Keratinocyte (primary cell): Measurements from ENCODE around the gene LNPEP. TPM values are rescaled to one million over a fixed set of nuclear protein-coding genes. Genes with fewer than 3 reads are reported as not detected.

Experiments
- DNase-seq: peaks from one replicate; pipeline ENCODE4 v3.0.0-alpha.2; 2011; ENCODE audit warnings: low read depth, missing footprints, low spot score
- FAIRE-seq: peaks from 2 replicates; lab custom pipeline; 2011; peaks lifted over from hg19 to GRCh38; lab: Jason Lieb, UNC
- H2AFZ ChIP-seq: 2 replicates; pipeline ENCODE4 v1.6.0; 2012; ENCODE audit warnings: low read length, control low read depth, inconsistent platforms; ENCODE audit not compliant: control insufficient read depth
- H3K27ac ChIP-seq: 2 replicates; pipeline ENCODE4 v1.5.1; 2011; ENCODE audit warnings: low read length; ENCODE audit not compliant: control insufficient read depth, insufficient read depth
- H3K27me3 ChIP-seq: 3 replicates; pipeline ENCODE4 v1.6.0; 2011; ENCODE audit warnings: low read length; ENCODE audit not compliant: control insufficient read depth, insufficient read depth; ENCODE audit errors: extremely low read depth
- H3K36me3 ChIP-seq, 2 experiments: 2 replicates in 1 of 2; 3 replicates in 1 of 2; pipeline ENCODE4 v1.5.1; 2011; ENCODE audit warnings: low read length in 2 of 2, mild to moderate bottlenecking in 1 of 2; ENCODE audit not compliant: control insufficient read depth in 2 of 2, insufficient read depth in 2 of 2; ENCODE audit errors: extremely low read depth in 1 of 2
- H3K4me1 ChIP-seq: 3 replicates; pipeline ENCODE4 v1.5.1; 2011; ENCODE audit warnings: low read length; ENCODE audit not compliant: control insufficient read depth, insufficient read depth; ENCODE audit errors: extremely low read depth
- H3K4me2 ChIP-seq: 3 replicates; pipeline ENCODE4 v1.6.0; 2011; ENCODE audit warnings: low read depth, low read length; ENCODE audit not compliant: control insufficient read depth, insufficient read depth; ENCODE audit errors: extremely low read depth
- H3K4me3 ChIP-seq, 3 experiments: fragments of 200-600 bp in 1 of 3; sonication (generic) in 1 of 3; 2 replicates in 2 of 3; 3 replicates in 1 of 3; pipeline ENCODE4 v1.5.1; 2011 to 2016; ENCODE audit warnings: low read length in 3 of 3, mild to moderate bottlenecking in 3 of 3, control low read depth in 2 of 3, inconsistent platforms in 1 of 3, low read depth in 1 of 3, mixed read lengths in 1 of 3, mixed run types in 1 of 3, moderate library complexity in 1 of 3; ENCODE audit not compliant: control insufficient read depth in 2 of 3, insufficient read depth in 2 of 3; ENCODE audit errors: extremely low read depth in 1 of 3
- H3K79me2 ChIP-seq: 2 replicates; pipeline ENCODE4 v1.6.0; 2012; ENCODE audit warnings: low read length; ENCODE audit not compliant: control insufficient read depth, insufficient read depth
- H3K9ac ChIP-seq: 3 replicates; pipeline ENCODE4 v1.6.0; 2011; ENCODE audit warnings: low read length; ENCODE audit not compliant: control insufficient read depth, insufficient read depth; ENCODE audit errors: extremely low read depth
- H3K9me1 ChIP-seq: 3 replicates; pipeline ENCODE4 v1.6.0; 2011; ENCODE audit warnings: low read length; ENCODE audit not compliant: control insufficient read depth, insufficient read depth; ENCODE audit errors: extremely low read depth
- H3K9me3 ChIP-seq: 2 replicates; pipeline ENCODE4 v1.5.1; 2012; ENCODE audit warnings: low read depth, low read length; ENCODE audit not compliant: control insufficient read depth
- H4K20me1 ChIP-seq: 3 replicates; pipeline ENCODE4 v1.6.0; 2011; ENCODE audit warnings: low read length; ENCODE audit not compliant: control insufficient read depth, insufficient read depth; ENCODE audit errors: extremely low read depth
- EZH2 ChIP-seq: IDR thresholded peaks from one replicate; pipeline ENCODE4 v1.6.1; 2012; ENCODE audit warnings: inconsistent platforms, mild to moderate bottlenecking, low read length, moderate library complexity
- dilution Hi-C: fragments of 300-500 bp; cut with MboI; formaldehyde crosslinking; loops from one replicate; pipeline ENCODE4 v1.7.0; 2020; ENCODE audit warnings: low sequenced_read_pairs; ENCODE audit not compliant: extremely low pct_ligation_motif_present
- polyA plus RNA-seq, 5 experiments: library from polyadenylated mRNA; depleted of rRNA in 3 of 5; stranded (reverse) in 3 of 5; stranded (forward) in 1 of 5; unstranded in 1 of 5; fragments of >200 nt; gene quantifications; 1 replicate in 1 of 5; 2 replicates in 3 of 5; 3 replicates in 1 of 5; pipeline versions ENCODE4 v1.2.1 to v1.2.3, GENCODE V29; 2011 to 2012; ENCODE audit warnings: missing spikeins in 2 of 5, low read depth in 1 of 5, low replicate concordance in 1 of 5
- TF ChIP-seq, protein P1 (sequence below), 3 experiments: IDR thresholded peaks in 1 of 3; conservative IDR thresholded peaks in 1 of 3; optimal IDR thresholded peaks in 1 of 3; 2 replicates in 2 of 3; 3 replicates in 1 of 3; pipeline versions ENCODE3 to v1.5.1; 2011; ENCODE audit warnings: low read length in 3 of 3, mild to moderate bottlenecking in 3 of 3, moderate library complexity in 2 of 3, control low read depth in 1 of 3, inconsistent platforms in 1 of 3; ENCODE audit not compliant: insufficient read depth in 2 of 3; ENCODE audit errors: extremely low read depth in 1 of 3

Gene LNPEP
- polyA plus RNA-seq, 1 donor (not counting 4 experiments of a cell fraction or from before 2014, with no cell fraction given): 26.6 TPM

DNA sequence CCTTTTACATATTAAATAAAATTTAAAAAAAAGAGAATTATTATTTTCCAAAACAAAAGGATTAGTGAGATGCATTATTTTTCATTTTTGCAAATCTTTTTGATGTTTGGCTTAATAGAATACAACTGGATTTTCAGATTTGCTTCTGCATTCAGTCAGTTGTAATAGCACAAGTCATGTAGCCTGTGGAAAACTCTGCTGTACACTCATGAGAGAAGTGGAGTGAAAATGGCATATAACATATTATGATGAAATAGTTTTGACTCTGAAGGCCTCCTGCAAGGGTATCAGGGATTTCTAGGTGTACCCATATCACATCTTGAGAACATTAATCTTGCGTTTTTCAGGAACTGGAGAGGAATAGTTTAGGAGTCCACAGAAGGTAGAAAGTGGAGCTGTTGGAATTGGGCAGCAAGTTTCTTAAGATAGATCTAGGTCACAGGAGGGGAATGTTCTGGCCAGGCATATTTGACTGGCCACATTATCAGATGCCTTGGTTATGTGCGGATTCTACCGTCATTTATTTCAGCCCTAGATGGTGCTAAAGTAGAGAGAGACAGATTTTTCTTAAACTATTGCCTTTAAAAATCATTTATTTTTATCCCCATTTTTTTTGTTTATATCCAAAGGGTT, 16.4 kb downstream of the LNPEP start:
- Histone ChIP-seq H3K27me3 (no peaks in the 10 kb centered on the region), H2AFZ (no peak overlapping the region), H3K36me3 (no peaks in the 10 kb centered on the region), H3K9me1 (no peaks in the 10 kb centered on the region), H3K27ac (no peak overlapping the region), H3K79me2 (peaks cover 78% of the 10 kb centered on the region), H3K9me3 (no peaks in the 10 kb centered on the region), H3K4me1 (peaks cover 14% of the 10 kb centered on the region), H4K20me1 (no peaks in the 10 kb centered on the region), H3K4me3 (no peak overlapping the region), H3K4me2 (no peak overlapping the region), H3K9ac (no peak overlapping the region)
- DNase-seq (no peak), FAIRE-seq (no peak)
- dilution Hi-C loops: no loop called here
- no peak for TF ChIP-seq EZH2
- TF ChIP-seq, protein P1, sequence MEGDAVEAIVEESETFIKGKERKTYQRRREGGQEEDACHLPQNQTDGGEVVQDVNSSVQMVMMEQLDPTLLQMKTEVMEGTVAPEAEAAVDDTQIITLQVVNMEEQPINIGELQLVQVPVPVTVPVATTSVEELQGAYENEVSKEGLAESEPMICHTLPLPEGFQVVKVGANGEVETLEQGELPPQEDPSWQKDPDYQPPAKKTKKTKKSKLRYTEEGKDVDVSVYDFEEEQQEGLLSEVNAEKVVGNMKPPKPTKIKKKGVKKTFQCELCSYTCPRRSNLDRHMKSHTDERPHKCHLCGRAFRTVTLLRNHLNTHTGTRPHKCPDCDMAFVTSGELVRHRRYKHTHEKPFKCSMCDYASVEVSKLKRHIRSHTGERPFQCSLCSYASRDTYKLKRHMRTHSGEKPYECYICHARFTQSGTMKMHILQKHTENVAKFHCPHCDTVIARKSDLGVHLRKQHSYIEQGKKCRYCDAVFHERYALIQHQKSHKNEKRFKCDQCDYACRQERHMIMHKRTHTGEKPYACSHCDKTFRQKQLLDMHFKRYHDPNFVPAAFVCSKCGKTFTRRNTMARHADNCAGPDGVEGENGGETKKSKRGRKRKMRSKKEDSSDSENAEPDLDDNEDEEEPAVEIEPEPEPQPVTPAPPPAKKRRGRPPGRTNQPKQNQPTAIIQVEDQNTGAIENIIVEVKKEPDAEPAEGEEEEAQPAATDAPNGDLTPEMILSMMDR (optimal IDR thresholded peaks at IDR 0.05 in 1 of 3, IDR thresholded peaks at IDR 0.05 in 1 of 3, conservative IDR thresholded peaks at IDR 0.05 in 1 of 3; ENCODE audit: extremely low read depth in 1 of 3, insufficient read depth in 2 of 3, low read length in 3 of 3): no peak

DNA sequence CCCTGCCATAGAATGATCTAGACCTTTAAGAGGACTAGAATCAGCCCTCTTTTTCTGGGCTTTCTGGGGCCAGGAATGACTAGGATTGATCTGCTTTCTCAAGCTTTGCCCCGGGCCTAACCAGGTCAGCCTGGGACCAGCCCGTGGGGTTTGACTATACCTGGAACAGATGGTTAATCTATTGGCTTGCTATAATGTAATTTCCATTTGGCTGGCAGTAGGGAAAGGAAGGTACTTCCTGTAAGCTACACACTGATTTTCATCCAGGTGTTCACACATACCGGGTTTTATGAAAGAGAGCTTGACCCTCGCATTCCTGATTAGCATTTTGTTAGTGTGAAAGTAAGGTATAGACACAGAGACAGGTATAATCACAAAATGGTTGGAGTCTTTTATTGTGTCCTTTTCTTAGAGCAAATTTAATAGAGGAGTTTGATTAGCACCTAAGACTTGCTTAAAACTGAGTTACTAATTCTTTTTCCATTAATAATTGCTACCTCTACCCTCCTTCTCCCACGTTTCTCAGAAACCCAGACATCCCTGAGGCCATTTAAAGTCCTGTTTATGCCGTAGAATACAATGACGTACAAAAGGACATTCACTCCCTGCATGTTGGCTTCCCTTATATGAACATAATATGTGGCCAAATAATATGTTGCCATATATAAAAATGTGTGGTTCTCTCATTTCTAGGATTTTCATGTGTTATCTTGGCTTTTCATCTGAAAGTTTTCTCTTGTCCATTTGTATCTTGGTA, 17.3 kb downstream of the LNPEP start:
- Histone ChIP-seq H3K79me2 (peaks cover 82% of the 10 kb centered on the region), H3K4me1 (peaks cover 19% of the 10 kb centered on the region), H3K9me1 (no peaks in the 10 kb centered on the region), H3K4me2 (peak overlapping the region; percentile 56), H3K27me3 (no peaks in the 10 kb centered on the region), H3K27ac (peak overlapping the region; percentile 66), H2AFZ (peak overlapping the region; percentile 70), H3K4me3 (peak overlapping the region in 1 of 3 experiments; percentile 21), H4K20me1 (no peaks in the 10 kb centered on the region), H3K9me3 (no peaks in the 10 kb centered on the region), H3K36me3 (no peaks in the 10 kb centered on the region), H3K9ac (peak overlapping the region; percentile 24)
- dilution Hi-C loops: no loop called here
- TF ChIP-seq, protein P1 (optimal IDR thresholded peaks at IDR 0.05 in 1 of 3, IDR thresholded peaks at IDR 0.05 in 1 of 3, conservative IDR thresholded peaks at IDR 0.05 in 1 of 3; ENCODE audit: extremely low read depth in 1 of 3, insufficient read depth in 2 of 3, low read length in 3 of 3): no peak
- TF ChIP-seq EZH2: no peak
- DNase-seq (no peak), FAIRE-seq (no peak)
